ENCODE results near the gene RBM33. TPM values are rescaled to one million over a fixed set of nuclear protein-coding genes. Genes with fewer than 3 reads are reported as not detected.
A peak's percentile ranks its signal among the peaks of the same experiment; 100 is the strongest.

RBM33 gene
- total and polyA plus RNA-seq, 2 of the 13 experiments (the other 11 are each of a cell fraction or from before 2014, with no cell fraction given), result 12.4 to 28.9 TPM

DNA sequence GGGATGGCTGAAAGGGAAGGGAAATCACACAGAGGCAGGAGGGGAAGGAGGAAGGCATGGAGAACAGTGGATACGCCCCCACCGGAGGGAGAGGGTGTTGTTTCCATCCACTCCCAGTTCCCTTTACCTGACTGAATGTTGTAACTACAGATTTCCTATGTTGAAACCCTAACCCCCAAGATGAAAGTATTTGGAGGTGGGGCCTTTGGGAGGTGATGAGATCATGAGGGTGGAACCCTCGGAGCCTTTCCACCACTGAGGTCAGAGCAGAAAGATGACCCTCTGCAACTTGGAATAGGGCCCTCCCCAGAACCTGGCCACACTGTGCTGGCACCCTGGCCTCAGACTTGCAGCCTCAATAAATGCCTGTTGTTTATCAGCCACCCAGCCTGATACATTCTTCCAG is 49.5 kb upstream of the RBM33 start (continued):
- TF ChIP-seq ZNF329 (CRISPR knock-in tag; IDR thresholded peaks at IDR 0.05; ENCODE audit: low read depth) (no peak), FOXA3 (CRISPR knock-in tag; IDR thresholded peaks at IDR 0.05) (0 out of 2 replicates have a peak, but pooled peaks have one; percentile 7), KLF11 (CRISPR knock-in tag; IDR thresholded peaks at IDR 0.05) (no peak), AKAP8 (CRISPR knock-in tag; IDR thresholded peaks at IDR 0.05) (no peak), CEBPG (CRISPR knock-in tag; IDR thresholded peaks at IDR 0.05) (peak; percentile 41; the same call in 1 of the 2 replicates), ZNF782 (CRISPR knock-in tag; IDR thresholded peaks at IDR 0.05; ENCODE audit: borderline replicate concordance) (no peak)
- TF ChIP-seq, protein P1, sequence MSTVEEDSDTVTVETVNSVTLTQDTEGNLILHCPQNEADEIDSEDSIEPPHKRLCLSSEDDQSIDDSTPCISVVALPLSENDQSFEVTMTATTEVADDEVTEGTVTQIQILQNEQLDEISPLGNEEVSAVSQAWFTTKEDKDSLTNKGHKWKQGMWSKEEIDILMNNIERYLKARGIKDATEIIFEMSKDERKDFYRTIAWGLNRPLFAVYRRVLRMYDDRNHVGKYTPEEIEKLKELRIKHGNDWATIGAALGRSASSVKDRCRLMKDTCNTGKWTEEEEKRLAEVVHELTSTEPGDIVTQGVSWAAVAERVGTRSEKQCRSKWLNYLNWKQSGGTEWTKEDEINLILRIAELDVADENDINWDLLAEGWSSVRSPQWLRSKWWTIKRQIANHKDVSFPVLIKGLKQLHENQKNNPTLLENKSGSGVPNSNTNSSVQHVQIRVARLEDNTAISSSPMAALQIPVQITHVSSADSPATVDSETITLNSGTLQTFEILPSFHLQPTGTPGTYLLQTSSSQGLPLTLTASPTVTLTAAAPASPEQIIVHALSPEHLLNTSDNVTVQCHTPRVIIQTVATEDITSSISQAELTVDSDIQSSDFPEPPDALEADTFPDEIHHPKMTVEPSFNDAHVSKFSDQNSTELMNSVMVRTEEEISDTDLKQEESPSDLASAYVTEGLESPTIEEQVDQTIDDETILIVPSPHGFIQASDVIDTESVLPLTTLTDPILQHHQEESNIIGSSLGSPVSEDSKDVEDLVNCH (CRISPR knock-in tag; IDR thresholded peaks at IDR 0.05), result no peak
- TF ChIP-seq, protein P2, sequence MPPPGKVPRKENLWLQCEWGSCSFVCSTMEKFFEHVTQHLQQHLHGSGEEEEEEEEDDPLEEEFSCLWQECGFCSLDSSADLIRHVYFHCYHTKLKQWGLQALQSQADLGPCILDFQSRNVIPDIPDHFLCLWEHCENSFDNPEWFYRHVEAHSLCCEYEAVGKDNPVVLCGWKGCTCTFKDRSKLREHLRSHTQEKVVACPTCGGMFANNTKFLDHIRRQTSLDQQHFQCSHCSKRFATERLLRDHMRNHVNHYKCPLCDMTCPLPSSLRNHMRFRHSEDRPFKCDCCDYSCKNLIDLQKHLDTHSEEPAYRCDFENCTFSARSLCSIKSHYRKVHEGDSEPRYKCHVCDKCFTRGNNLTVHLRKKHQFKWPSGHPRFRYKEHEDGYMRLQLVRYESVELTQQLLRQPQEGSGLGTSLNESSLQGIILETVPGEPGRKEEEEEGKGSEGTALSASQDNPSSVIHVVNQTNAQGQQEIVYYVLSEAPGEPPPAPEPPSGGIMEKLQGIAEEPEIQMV (CRISPR knock-in tag; IDR thresholded peaks at IDR 0.05; ENCODE audit: low read depth), result no peak
- TF ChIP-seq, protein P3, sequence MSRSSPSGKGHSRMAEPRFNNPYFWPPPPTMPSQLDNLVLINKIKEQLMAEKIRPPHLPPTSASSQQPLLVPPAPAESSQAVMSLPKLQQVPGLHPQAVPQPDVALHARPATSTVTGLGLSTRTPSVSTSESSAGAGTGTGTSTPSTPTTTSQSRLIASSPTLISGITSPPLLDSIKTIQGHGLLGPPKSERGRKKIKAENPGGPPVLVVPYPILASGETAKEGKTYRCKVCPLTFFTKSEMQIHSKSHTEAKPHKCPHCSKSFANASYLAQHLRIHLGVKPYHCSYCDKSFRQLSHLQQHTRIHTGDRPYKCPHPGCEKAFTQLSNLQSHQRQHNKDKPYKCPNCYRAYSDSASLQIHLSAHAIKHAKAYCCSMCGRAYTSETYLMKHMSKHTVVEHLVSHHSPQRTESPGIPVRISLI (CRISPR knock-in tag; IDR thresholded peaks at IDR 0.05; ENCODE audit: borderline replicate concordance), result no peak
